ENCODE data around the gene STK32B.

Gene STK32B

DNA sequence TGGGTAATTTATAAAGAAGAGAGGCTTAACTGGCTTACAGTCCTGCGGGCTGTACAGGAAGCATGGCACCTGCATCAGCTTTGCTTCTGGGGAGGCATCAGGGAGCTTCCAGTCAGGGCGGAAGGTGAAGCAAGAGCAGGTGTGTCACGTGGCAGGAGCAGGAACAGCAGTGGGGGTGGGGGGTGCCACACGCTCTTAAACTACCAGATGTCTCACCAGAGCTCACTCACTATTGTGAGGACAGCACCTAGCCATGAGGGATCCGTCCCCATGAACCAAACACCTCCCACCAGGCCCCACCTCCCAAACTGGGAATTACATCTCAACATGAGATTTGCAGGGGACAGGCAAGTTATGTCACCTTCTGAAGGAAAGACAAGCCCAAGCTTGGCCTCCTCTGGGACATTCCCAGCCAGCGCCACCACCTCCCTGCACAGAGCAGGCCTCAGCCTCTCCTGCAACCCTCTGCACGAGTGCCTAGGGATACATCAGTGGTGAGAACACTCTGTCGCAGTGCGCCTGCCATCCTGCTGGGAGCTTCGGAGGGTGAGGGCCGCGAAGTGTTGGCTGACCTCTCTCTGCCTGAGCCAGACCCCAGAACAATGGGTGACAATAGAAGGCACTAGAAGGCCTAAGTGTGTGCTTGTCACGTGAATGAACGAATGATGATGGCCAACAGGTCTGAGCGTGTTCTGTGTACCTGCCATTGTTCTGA, 412.8 kb downstream of the STK32B start:
- no peaks in the 10 kb centered on the region for H3K4me1 Mint-ChIP-seq
- ATAC-seq (ENCODE audit: low read depth): no peak
- no peaks in the 10 kb centered on the region for H3K9me3 Mint-ChIP-seq
- no peak overlapping the region for H3K27ac Mint-ChIP-seq
- no peak for DNase-seq (ENCODE audit: low spot score in 2 of 2)
- no peak overlapping the region for H3K4me3 Mint-ChIP-seq
- H3K36me3 Mint-ChIP-seq: no peaks in the 10 kb centered on the region
- H3K27me3 Mint-ChIP-seq: peaks cover 5% of the 10 kb centered on the region

DNA sequence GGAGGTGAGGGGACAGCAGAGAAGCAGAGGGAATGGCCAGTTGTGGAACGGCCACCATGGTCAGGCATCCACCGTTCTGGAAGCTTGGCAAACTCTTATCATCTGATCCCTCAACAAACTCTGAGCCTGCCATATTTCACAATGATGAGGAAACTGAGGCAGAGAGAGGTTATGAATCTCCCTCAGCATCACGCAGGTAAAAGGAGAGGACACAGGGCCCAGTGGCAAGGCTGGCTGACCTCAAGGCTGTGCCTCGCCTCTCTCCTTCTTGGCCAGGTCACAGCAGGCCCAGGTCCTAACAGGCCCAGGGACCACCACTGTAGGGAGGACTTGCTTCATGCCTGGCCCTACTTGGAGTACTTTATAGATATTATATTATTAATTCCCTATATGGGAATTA, 414.2 kb downstream of the STK32B start:
- Mint-ChIP-seq H3K9me3 (no peaks in the 10 kb centered on the region), H3K36me3 (no peaks in the 10 kb centered on the region), H3K27ac (no peak overlapping the region), H3K4me1 (no peaks in the 10 kb centered on the region), H3K4me3 (no peak overlapping the region), H3K27me3 (peaks cover 5% of the 10 kb centered on the region)
- no peak for DNase-seq (ENCODE audit: low spot score in 2 of 2)
- no peak for ATAC-seq (ENCODE audit: low read depth)

DNA sequence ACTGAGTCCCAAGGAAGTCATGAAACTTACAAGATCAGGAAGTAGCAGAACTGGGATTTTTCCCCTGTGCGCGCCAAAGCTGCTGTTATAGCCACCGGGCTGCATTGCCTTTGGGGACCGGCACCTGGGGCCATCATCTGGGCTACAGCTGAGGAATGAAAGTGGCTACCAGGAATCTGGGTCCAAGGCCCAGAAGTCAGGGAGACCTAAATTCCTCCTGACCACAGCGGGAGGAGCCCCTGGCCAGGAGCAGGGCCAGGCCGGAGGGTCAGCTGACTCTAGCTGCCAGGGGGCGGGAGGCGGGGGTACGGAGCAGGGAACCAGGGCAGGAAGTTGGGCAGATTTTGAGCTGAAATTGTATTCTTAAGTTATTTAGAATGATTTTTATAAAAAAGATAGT, 414.7 kb downstream of the STK32B start:
- H3K36me3 Mint-ChIP-seq: no peaks in the 10 kb centered on the region
- H3K9me3 Mint-ChIP-seq: no peaks in the 10 kb centered on the region
- H3K27ac Mint-ChIP-seq: no peak overlapping the region
- no peak for ATAC-seq (ENCODE audit: low read depth)
- DNase-seq (ENCODE audit: low spot score in 2 of 2): no peak
- H3K27me3 Mint-ChIP-seq: peaks cover 5% of the 10 kb centered on the region
- no peaks in the 10 kb centered on the region for H3K4me1 Mint-ChIP-seq
- H3K4me3 Mint-ChIP-seq: no peak overlapping the region

DNA sequence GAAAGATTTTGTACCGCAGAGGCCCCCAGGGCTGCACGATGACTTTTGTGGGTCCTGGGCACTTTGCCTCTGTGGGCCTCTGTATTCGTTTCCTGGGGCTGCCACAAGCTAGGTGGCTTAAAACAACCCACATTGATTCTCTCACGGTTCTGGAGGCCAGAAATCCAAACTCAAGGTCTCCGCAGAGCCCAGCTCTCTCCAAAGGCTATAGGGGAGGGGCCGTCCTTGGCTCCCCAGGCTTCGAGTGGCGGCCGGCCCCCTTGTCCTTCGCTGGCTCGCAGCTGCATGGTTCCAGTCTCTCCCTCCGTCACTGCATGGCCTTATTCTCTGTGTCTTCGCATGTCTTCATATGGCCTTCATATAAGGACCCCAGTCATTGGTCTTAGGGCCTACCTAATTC, 415.8 kb downstream of the STK32B start:
- ATAC-seq (ENCODE audit: low read depth) (no peak), DNase-seq (ENCODE audit: low spot score in 2 of 2) (no peak)
- no peak overlapping the region for H3K4me3 Mint-ChIP-seq
- no peaks in the 10 kb centered on the region for H3K9me3 Mint-ChIP-seq
- no peak overlapping the region for H3K27ac Mint-ChIP-seq
- no peaks in the 10 kb centered on the region for H3K36me3 Mint-ChIP-seq
- no peaks in the 10 kb centered on the region for H3K4me1 Mint-ChIP-seq
- H3K27me3 Mint-ChIP-seq: peaks cover 3% of the 10 kb centered on the region

DNA sequence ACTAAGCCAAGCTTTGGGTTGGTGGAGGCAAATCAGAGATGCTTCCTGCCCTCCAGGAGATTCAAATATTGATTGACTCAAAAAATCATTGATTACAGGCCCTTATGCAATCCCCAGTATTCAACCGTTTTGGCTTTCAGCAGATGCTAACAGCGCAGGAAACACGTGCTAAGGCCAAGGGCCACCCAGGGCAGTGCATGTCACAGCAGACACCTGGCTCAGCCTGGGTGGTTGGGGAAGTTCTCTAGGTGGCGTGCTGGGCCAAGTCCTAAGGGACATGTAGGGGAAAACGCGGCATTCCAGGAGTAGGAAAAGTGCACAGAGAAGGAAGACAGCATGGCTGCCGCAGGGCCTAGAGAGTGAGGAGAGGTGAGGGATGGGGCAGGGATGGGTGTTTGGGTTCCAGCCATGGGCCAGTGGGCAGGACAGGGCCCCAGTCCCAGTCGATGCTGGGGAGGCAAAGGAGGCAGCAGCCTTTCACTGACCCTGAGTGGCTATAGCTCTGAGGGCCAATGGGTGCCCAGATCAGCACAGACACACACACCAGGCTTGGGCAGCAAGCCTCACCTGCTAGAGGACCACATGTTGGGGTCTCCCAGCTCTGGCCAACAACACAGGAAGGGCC, 418.0 kb downstream of the STK32B start:
- no peaks in the 10 kb centered on the region for H3K27me3 Mint-ChIP-seq
- no peak for ATAC-seq (ENCODE audit: low read depth)
- H3K27ac Mint-ChIP-seq: no peak overlapping the region
- H3K4me3 Mint-ChIP-seq: no peak overlapping the region
- no peaks in the 10 kb centered on the region for H3K9me3 Mint-ChIP-seq
- no peak for DNase-seq (ENCODE audit: low spot score in 2 of 2)
- no peaks in the 10 kb centered on the region for H3K36me3 Mint-ChIP-seq
- no peaks in the 10 kb centered on the region for H3K4me1 Mint-ChIP-seq

DNA sequence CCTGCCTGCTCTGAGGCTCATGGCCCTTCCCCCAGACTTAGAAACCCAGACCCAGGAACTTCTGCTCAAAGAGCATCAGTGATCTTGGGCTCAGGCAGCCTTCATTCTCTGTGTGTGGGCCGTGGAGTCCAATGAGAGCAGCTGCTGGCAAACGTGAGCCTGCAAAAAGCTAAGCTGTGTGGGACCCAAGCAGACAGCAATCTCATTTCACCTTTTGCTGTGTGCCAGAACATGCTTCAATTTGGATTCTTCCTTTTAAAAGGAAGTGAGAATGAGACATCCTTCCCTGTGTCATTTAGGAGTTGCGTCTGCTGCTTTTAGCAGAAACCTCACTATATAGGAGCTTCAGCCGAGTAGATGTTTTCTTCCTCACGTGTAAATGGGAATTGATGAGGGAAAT, 418.6 kb downstream of the STK32B start:
- Mint-ChIP-seq H3K36me3 (no peaks in the 10 kb centered on the region), H3K27ac (no peak overlapping the region), H3K27me3 (no peaks in the 10 kb centered on the region), H3K4me1 (no peaks in the 10 kb centered on the region), H3K9me3 (no peaks in the 10 kb centered on the region), H3K4me3 (no peak overlapping the region)
- no peak for DNase-seq (ENCODE audit: low spot score in 2 of 2)
- ATAC-seq (ENCODE audit: low read depth): no peak

DNA sequence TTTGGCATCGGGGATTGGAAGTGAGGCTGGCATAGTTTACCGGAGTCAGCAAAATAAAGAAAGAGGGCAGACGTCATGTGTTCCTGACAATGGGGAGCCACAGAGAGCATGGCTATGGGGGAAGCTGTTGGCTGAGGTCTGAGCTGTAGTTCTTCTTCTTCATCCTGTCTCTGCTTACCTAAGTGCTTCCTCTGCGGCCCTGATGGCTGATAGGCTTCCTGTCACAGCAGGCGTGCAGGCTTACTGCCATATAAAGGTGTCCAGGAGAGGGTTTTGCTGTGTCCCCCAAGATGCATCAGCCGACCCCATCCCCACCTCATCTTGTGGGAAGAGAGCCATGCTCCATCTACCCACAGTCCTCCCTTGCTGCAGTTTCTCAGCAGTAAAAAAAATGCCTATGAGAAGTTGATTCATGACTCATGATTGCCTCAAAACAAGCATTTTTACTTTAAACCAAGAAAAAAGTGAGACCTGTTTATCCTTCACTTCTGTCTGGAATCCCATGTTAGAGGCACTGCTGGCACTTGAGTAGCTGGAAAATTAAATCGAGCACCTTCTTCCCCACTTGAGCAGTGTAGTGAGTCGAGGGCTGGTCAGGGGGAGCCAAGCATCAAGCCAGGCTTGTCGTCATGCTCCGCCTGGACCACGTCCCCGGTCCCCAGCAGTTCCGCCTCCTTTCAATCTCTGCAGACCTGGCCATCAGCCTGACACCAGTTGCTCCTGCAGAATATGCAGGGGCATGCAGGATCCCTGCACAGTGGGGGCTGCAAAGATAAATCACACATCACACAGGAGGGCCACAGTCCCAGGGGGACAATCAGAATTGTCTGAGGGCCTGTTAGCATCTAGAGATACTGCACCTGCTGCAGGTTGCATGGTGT, 419.3 kb downstream of the STK32B start:
- Mint-ChIP-seq H3K4me3 (no peak overlapping the region), H3K36me3 (no peaks in the 10 kb centered on the region), H3K4me1 (no peaks in the 10 kb centered on the region), H3K9me3 (no peaks in the 10 kb centered on the region), H3K27ac (no peak overlapping the region), H3K27me3 (no peaks in the 10 kb centered on the region)
- ATAC-seq (ENCODE audit: low read depth) (no peak), DNase-seq (ENCODE audit: low spot score in 2 of 2) (no peak)

DNA sequence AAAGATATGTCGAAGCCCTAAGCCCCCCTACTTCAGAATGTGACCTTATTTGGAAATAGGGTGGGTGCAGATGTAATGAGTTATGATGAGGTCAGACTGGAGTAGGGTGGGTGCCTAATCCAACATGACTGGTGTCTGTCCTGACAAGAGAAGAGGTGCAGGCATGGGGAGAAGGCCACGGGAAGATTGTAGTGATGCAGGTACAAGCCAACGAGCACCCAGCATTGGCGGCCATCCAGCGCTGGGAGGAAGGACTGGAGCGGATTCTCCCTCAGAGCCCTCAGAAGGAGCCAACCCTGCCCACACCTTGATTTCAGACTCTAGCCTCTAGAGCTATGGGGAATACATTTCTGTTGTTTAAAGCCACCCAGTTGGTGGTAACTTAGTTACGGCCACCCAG, 419.9 kb downstream of the STK32B start:
- ATAC-seq (ENCODE audit: low read depth): no peak
- H3K27ac Mint-ChIP-seq: no peak overlapping the region

DNA sequence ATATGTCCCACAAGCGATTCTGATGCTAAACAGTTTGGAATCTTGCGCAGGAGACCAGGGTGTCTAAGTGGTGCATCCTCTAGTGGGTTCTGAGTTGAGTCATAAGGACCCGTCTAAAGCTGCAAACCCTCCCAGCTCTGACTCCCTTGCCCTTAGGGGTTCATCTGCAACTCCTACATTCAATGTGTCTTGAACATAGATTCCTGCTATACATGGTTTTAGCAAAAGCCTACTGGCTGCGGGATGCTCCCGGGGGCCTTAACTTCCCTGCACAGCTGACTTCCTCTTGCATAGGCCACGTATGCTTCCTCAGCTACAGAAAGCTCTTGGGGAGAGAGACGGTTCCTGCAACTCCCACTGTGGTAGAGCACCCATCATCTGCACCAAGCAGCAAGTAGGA, 420.4 kb downstream of the STK32B start:
- peaks cover 1% of the 10 kb centered on the region for H3K9me3 Mint-ChIP-seq
- ATAC-seq (ENCODE audit: low read depth): no peak
- H3K4me1 Mint-ChIP-seq: no peaks in the 10 kb centered on the region
- H3K27ac Mint-ChIP-seq: no peak overlapping the region
- DNase-seq (ENCODE audit: low spot score in 2 of 2): no peak
- no peak overlapping the region for H3K4me3 Mint-ChIP-seq
- H3K36me3 Mint-ChIP-seq: no peaks in the 10 kb centered on the region
- H3K27me3 Mint-ChIP-seq: no peaks in the 10 kb centered on the region

More for the DNA sequence above, 419.9 kb downstream of the STK32B start:
- H3K27me3 Mint-ChIP-seq: no peaks in the 10 kb centered on the region
- DNase-seq (ENCODE audit: low spot score in 2 of 2): no peak
- no peaks in the 10 kb centered on the region for H3K4me1 Mint-ChIP-seq
- H3K4me3 Mint-ChIP-seq: no peak overlapping the region
- H3K9me3 Mint-ChIP-seq: no peaks in the 10 kb centered on the region
- H3K36me3 Mint-ChIP-seq: no peaks in the 10 kb centered on the region

DNA sequence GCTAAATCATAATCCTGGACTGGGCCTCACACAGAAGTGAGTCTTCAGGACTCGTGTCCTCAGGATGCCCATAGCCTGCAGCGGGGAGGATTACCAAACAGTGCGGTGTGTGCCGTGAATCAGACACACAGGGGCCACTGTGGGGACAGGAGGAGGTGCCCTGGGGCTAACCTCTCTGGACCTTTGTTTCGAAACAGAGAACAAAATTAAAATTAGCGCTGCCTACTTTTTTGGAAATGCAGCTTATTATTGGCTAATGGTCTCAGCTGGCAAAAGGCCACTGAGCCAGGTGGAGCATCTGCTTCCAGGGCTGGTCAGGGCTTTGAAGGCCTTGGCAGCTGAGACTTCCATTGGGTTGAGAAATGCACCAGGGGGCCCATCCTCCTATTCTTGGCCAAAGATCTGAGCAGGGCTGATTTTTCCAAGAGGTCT, 420.9 kb downstream of the STK32B start:
- H3K9me3 Mint-ChIP-seq: peaks cover 2% of the 10 kb centered on the region
- ATAC-seq (ENCODE audit: low read depth) (no peak), DNase-seq (ENCODE audit: low spot score in 2 of 2) (no peak)
- H3K27ac Mint-ChIP-seq: no peak overlapping the region
- H3K4me3 Mint-ChIP-seq: no peak overlapping the region
- no peaks in the 10 kb centered on the region for H3K4me1 Mint-ChIP-seq
- no peaks in the 10 kb centered on the region for H3K27me3 Mint-ChIP-seq
- no peaks in the 10 kb centered on the region for H3K36me3 Mint-ChIP-seq

DNA sequence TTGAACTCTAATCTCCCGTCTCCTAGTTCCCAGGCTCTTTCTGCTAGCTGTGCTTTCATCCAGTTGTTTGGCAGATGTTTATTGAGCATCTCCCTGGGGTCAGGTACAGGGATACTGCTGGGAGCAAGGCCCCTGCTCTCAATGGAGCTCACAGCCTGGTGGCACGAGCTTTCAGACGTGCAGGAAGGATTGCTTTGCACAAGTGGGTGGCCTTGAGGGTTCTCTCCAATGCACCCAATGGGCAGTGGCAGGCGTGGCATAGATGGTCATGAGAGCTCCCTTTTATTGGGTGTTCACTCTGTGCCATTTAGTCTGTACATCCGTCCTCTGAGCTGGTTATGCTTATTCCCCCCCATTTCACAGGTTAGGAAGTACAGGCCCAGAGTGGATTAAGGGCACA, 421.8 kb downstream of the STK32B start:
- ATAC-seq (ENCODE audit: low read depth): no peak
- no peaks in the 10 kb centered on the region for H3K27me3 Mint-ChIP-seq

DNA sequence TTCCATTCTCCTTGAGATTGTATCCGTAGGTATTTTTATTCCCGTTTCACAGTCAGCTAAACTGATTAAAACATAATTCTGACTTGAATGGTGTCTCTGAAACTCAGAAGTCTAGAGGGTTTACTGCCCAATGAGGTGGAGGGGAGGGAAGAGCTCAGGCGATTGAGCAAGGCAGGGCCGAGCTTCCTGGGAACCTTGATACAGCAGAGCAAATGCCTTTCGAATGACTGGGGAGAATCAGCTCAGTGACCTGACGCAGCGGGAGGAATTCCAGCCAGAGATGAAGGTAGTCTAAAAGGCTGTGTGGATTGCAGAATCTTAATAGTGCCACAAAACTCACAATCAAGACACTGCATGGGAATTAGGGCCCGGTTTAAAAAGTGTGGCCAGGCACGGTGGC, 423.5 kb downstream of the STK32B start:
- Mint-ChIP-seq H3K36me3 (no peaks in the 10 kb centered on the region), H3K4me1 (no peaks in the 10 kb centered on the region), H3K4me3 (no peak overlapping the region), H3K9me3 (peaks cover 2% of the 10 kb centered on the region), H3K27me3 (no peaks in the 10 kb centered on the region), H3K27ac (no peak overlapping the region)
- ATAC-seq (ENCODE audit: low read depth) (no peak), DNase-seq (ENCODE audit: low spot score in 2 of 2) (no peak)

More for the DNA sequence above, 421.8 kb downstream of the STK32B start:
- peaks cover 2% of the 10 kb centered on the region for H3K9me3 Mint-ChIP-seq
- H3K4me3 Mint-ChIP-seq: no peak overlapping the region
- no peak overlapping the region for H3K27ac Mint-ChIP-seq
- no peaks in the 10 kb centered on the region for H3K36me3 Mint-ChIP-seq
- DNase-seq (ENCODE audit: low spot score in 2 of 2): no peak
- H3K4me1 Mint-ChIP-seq: no peaks in the 10 kb centered on the region

DNA sequence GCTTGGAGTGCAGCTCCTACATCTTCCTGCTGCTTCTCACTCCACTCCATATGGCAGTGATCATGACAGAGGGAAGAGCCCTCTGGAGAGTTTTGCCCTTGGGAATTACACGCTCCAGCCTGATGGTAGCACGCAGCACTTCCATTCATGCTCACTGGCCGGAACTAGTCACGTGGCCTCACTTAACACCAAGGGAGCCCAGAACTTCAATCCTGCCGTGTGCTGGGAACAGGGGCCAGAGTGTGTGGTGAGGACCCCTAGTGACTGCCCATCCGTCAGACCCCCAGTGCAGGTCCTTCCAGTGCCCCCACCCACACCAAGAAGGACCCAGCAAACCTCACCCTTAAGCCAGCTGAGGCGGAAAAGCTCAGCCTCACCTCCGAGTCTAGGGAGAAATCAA, 426.3 kb downstream of the STK32B start:
- H3K9me3 Mint-ChIP-seq: peaks cover 2% of the 10 kb centered on the region
- H3K4me1 Mint-ChIP-seq: no peaks in the 10 kb centered on the region
- DNase-seq (ENCODE audit: low spot score in 2 of 2): no peak
- no peaks in the 10 kb centered on the region for H3K27me3 Mint-ChIP-seq
- no peaks in the 10 kb centered on the region for H3K36me3 Mint-ChIP-seq
- ATAC-seq (ENCODE audit: low read depth): no peak
- no peak overlapping the region for H3K4me3 Mint-ChIP-seq
- no peak overlapping the region for H3K27ac Mint-ChIP-seq

DNA sequence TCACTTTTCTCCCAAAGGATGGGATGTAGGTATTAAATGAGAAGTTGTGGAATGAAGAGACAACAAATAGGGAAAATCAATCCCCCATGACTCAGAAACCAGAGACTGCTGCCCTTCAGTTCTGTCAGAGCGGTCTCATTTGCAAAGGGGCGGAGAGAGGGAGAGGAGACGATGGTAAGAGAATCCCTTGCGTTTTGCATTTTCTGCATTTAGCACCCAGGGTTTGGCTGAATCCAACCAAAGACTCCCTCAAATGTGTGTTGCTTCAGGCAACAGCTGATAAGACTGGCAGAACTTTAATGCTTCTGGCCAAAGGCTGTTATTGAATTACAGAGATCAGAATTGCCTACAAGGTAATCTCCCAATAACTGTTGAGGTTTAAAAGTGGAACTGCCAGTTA, 426.9 kb downstream of the STK32B start:
- ATAC-seq (ENCODE audit: low read depth) (no peak), DNase-seq (ENCODE audit: low spot score in 2 of 2) (no peak)
- Mint-ChIP-seq H3K27me3 (no peaks in the 10 kb centered on the region), H3K4me1 (no peaks in the 10 kb centered on the region), H3K27ac (no peak overlapping the region), H3K4me3 (no peak overlapping the region), H3K9me3 (peaks cover 2% of the 10 kb centered on the region), H3K36me3 (no peaks in the 10 kb centered on the region)

All from memory B cell (primary cell).